Tibial nerve (tissue), 3 donors: Measurements from ENCODE around the gene CASZ1.

ENCODE experiments used
- POLR2A ChIP-seq, 2 donors: fragments of 450-650 bp; IDR thresholded peaks; one replicate each; pipeline ENCODE4 v1.6.1; 2017; ENCODE audit warnings: antibody characterized with exemption in 2 of 2, mild to moderate bottlenecking in 2 of 2, moderate library complexity in 2 of 2
- TF ChIP-seq, protein P1 (sequence below), 5 experiments: fragments of 200-600 bp in 3 of 5; fragments of 450-650 bp in 2 of 5; sonication (generic) in 3 of 5; IDR thresholded peaks; one replicate each; pipeline ENCODE4 v1.5.1; 2016 to 2019; ENCODE audit warnings: antibody characterized with exemption in 5 of 5, mild to moderate bottlenecking in 3 of 5, moderate library complexity in 2 of 5

DNA sequence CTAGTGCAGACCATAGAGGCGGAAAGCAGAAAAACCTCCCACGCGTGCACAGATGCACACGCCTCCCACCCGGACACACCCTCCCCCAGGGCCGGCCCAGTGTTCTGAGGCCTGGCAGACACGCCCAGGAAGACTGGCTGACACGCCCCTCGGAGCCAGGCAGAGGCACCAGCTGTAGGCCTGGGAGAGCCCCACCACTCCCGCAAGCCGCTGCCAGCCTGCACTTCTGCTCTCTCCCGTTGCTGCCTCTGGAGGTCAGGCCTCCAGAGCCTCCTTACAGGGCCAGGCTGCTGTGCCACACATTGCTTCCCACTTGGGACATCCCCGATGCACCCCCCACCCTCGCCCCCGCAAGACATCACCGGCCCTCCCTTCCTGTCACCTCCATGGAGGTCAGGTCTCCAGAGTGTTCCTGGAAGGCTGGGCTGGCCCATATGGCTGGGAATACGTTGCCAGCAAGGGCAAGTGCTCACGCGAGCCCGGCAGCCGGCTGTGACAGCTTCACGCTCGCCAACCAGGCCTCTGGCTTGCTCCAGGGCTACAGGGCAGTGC, 40.4 kb downstream of the CASZ1 start:
- TF ChIP-seq, protein P1, sequence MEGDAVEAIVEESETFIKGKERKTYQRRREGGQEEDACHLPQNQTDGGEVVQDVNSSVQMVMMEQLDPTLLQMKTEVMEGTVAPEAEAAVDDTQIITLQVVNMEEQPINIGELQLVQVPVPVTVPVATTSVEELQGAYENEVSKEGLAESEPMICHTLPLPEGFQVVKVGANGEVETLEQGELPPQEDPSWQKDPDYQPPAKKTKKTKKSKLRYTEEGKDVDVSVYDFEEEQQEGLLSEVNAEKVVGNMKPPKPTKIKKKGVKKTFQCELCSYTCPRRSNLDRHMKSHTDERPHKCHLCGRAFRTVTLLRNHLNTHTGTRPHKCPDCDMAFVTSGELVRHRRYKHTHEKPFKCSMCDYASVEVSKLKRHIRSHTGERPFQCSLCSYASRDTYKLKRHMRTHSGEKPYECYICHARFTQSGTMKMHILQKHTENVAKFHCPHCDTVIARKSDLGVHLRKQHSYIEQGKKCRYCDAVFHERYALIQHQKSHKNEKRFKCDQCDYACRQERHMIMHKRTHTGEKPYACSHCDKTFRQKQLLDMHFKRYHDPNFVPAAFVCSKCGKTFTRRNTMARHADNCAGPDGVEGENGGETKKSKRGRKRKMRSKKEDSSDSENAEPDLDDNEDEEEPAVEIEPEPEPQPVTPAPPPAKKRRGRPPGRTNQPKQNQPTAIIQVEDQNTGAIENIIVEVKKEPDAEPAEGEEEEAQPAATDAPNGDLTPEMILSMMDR (IDR thresholded peaks at IDR 0.05): no peak
- TF ChIP-seq POLR2A (IDR thresholded peaks at IDR 0.05): no peak
